HG03378 (cell line): ENCODE measurements around the gene ARHGAP15.
"Not testable (repeated sequence)": the region's sequence is repeated elsewhere in the genome, so short reads cannot be mapped to it uniquely, and the experiment has no call there.

Experiments
- ATAC-seq: cut with Tn5 transposase; IDR thresholded peaks from one replicate; pipeline ENCODE4 v1.9.1; 2021; ENCODE audit warnings: mild to moderate bottlenecking, moderate library complexity; ENCODE audit not compliant: unreplicated experiment

ARHGAP15 gene

GRCh38 chr2:143515318-143515717 lies 386.1 kb downstream of the ARHGAP15 start:
- no peak for ATAC-seq

GRCh38 chr2:143519521-143519920 lies 390.3 kb downstream of the ARHGAP15 start:
- no peak for ATAC-seq

- ATAC-seq, result no peak
Observed at GRCh38 chr2:143521396-143521795, 392.2 kb downstream of the ARHGAP15 start.

GRCh38 chr2:143522699-143523098 lies 393.5 kb downstream of the ARHGAP15 start:
- no peak for ATAC-seq

GRCh38 chr2:143524119-143524553 lies 394.9 kb downstream of the ARHGAP15 start:
- ATAC-seq, result no peak

GRCh38 chr2:143524559-143525401 lies 395.6 kb downstream of the ARHGAP15 start:
- no peak for ATAC-seq

GRCh38 chr2:143525402-143525860 lies 396.2 kb downstream of the ARHGAP15 start:
- ATAC-seq, result no peak

GRCh38 chr2:143526498-143526897 lies 397.3 kb downstream of the ARHGAP15 start:
- no peak for ATAC-seq

GRCh38 chr2:143528021-143528420 lies 398.8 kb downstream of the ARHGAP15 start:
- ATAC-seq, result no peak

- ATAC-seq, result no peak
Observed at GRCh38 chr2:143529118-143529720, 400.0 kb downstream of the ARHGAP15 start.

- ATAC-seq, result no peak
Observed at GRCh38 chr2:143530758-143531157, 401.5 kb downstream of the ARHGAP15 start.

- ATAC-seq, result no peak
Observed at GRCh38 chr2:143532061-143532460, 402.8 kb downstream of the ARHGAP15 start.

- no peak for ATAC-seq
Observed at GRCh38 chr2:143533846-143534245, 404.6 kb downstream of the ARHGAP15 start.

- no peak for ATAC-seq
Observed at GRCh38 chr2:143535802-143536201, 406.6 kb downstream of the ARHGAP15 start.

- not testable (repeated sequence) for ATAC-seq
Observed at GRCh38 chr2:143541899-143542298, 412.7 kb downstream of the ARHGAP15 start.

GRCh38 chr2:143545059-143545948 lies 416.1 kb downstream of the ARHGAP15 start:
- ATAC-seq, result no peak

- no peak for ATAC-seq
Observed at GRCh38 chr2:143545949-143546255, 416.7 kb downstream of the ARHGAP15 start.

GRCh38 chr2:143548032-143548431 lies 418.8 kb downstream of the ARHGAP15 start:
- ATAC-seq, result no peak

- no peak for ATAC-seq
Observed at GRCh38 chr2:143550500-143550899, 421.3 kb downstream of the ARHGAP15 start.

GRCh38 chr2:143551971-143552650 lies 422.9 kb downstream of the ARHGAP15 start:
- no peak for ATAC-seq

GRCh38 chr2:143553261-143553660 lies 424.0 kb downstream of the ARHGAP15 start:
- ATAC-seq, result peak; percentile 60
